Fibroblast of skin of back (primary cell): ENCODE results near the gene ZFR2.

Experiments
- DNase-seq: peaks from one replicate; pipeline ENCODE4 v3.0.0-alpha.2; 2013

The ZFR2 gene

DNA sequence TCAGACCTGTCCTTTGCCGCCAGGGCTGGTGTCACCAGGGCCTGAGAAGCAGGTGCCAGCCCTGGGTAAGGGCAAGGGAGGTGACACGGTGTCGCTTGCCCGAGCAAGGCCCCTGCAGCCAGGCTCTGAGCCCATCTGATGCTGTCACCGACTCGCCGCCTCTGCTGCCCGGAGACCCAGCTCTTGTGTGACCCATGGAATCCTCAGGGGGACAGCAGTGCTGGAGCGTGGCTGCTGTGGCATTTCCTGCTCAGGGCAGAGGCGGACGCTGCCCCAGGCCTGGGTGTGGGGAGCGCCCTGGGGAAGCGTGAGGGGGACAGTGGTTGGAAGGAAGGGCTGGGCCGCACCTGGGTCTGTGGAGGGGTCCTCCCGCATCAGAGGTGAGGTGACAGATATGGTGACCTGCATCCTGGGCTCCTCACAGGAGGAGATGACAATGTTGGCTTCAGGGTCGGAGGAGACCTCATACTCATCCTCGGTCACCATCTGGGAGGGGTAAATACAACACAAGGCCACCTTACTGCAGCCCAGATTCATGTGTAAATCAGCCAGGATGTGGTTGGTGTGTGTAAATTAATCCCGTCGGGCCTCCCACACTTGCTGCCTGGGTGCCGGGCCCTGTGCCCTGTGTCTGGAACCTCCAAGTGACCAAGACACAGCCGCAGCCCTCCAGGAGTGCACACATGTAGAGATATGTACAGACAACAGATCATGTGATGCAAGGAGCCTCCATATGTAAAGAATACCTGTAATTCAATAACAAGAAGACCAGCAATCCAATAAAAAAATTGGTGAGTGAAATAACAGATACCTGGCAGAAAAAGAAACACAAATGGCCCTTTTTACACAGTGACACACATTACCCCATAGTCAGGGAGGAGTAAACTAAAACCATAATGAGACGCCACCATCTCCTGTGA is 55.1 kb downstream of the ZFR2 start:
- no peak for DNase-seq

DNA sequence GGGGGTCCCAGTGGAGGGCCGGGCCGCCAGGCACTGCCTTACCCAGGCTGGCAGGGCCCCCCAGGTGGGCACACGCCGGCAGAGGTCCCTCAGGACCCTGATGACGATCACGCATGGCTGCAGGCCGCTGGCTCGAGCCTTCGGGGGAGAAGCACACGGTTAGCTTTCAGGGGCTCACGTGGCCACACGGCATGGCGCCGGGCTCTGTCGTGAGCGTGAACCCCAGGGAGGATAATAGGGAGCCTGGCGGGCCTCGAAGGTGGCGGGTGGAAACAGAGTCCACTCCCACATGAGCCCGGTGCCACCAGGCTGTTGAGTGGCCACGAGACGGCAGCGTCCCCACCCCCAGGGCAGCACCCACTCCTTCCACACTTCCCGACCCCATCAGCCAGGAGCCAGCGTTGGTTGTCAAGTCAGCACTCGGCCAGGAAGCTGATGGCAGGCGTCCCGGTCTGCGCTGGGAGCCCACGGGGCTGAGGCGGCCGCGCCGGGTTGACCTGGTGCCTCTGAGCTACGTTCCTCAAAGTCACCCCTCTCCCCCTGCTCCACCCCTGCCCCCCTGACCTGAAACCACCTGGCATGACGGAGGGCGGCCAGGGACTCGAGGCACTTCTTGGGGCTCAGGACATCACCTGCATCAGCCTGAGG is 58.0 kb downstream of the ZFR2 start:
- DNase-seq, result no peak

DNA sequence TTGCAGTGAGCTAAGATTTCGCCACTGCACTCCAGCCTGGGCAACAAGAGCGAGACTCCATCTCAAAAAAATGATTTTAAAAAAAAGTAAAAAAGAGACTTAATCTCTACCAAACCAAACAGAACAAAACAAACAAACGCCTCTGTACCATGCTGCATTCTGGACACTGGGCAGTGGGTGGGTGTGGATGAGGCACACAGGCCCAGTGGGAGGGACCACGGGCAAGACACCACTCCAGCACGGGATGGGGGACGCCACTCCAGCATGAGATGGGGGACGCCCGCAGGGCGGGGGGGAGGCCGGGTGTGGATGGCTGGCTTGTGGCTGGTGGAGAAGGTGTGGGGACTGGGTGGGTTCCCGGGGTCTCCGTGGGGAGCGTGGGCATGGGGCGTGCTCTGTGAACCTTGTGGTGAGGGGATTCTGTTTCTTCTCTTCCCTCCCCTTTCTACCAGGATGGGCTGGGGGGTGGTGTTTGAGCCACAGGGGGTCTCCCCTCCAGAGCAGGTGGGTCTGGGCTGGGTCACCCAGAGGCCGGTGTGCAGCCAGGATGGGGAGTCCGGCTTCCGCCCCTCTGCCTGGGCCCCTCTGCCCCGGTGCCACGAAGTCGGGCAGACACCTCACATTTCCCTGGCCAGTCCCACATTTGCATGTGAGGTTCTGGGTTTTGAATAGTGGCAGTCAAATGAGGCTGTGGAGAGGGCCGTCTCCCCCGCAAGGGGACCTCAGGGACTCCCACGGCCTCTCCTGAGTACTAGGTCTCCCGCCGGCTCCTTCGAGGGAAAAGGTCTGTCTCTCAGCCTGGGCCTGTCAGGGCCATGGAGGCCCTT is 58.7 kb downstream of the ZFR2 start:
- DNase-seq, result no peak

DNA sequence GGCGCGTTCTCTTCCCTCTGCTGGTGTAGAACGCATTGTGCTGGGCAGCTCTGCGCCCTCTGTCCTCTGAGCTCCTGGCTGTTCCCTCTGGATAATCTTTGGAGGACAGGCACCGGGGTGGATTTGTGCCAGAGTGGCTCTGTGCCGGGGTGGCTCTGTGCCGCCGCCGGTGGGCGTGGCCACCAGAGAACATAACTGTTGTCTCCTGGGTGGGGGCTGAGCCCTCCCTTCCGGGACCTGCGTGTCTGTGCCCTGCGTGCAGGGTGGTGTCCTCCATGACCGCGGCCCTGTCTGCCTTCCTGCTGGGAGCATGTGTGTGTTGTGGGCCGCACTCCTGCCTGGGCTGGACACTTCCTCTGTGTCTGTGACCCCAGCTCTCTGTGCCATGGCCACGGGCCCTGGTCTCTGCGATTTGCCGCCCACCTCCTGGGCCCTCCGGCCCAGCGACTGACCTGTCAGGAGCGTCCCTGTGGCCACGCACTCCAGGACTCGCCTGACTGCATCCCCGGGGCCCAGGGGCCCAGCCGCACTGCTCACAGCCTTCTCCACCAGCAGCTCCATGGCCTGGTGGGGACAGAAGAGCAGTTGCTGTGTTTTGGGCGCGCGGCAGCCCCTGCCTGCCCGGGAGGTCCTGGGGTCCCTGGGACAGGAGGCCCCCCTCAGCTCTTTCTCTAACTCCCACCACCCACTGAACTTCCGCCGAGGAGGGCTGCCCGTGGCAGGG is 60.3 kb downstream of the ZFR2 start:
- DNase-seq, result no peak

DNA sequence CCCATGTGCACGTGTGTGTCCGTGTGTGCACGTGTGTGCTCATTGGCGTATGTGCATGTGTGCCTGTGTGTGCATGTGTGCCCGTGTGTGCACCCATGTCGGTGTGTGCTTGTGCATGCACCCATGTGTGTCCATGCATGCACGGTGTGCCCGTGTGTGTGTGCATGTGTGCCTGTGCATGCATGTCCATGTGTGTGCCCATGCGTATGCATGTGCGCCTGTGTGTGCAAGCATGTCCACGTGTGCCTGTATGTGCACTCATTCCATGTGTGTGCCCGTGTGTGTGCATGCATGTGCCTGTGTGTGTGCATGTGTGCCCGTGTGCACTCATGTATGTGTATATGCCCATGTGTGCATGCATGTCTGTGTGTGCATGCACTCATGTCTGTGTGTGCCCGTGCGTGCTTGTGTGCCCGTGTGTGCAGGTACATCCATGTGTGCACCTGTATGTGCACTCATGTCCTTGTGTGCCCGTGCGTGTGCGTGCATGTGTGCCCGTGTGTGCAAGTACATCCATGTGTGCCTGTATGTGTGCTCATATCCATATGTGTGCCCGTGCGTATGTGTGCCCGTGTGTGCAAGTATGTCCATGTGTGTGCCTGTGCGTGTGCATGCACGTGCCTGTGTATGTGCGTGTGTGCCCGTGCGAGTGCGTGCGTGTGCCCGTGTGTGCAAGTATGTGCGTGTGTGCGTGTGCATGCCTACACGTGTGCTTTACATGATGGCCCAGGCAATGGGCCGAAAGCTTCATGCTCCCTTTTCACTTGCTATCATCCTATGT is 61.1 kb downstream of the ZFR2 start:
- no peak for DNase-seq

DNA sequence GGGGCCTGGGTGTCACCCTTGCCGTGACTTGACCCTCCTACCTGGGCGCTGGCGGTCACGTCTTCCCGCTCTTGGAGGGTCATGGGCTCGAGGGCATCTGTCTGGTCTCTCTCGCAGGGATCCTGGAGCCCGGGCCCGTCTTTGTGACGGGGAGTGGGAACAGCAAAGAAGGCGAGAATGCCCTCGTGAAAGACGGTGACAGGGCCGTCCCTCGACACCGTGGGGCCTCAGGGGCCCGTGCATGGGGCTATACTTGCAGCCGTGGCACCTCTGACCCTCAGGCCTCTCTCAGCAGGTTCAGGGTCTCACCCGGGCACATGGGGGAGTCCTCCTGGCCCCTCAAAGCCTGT is 61.7 kb downstream of the ZFR2 start:
- no peak for DNase-seq

DNA sequence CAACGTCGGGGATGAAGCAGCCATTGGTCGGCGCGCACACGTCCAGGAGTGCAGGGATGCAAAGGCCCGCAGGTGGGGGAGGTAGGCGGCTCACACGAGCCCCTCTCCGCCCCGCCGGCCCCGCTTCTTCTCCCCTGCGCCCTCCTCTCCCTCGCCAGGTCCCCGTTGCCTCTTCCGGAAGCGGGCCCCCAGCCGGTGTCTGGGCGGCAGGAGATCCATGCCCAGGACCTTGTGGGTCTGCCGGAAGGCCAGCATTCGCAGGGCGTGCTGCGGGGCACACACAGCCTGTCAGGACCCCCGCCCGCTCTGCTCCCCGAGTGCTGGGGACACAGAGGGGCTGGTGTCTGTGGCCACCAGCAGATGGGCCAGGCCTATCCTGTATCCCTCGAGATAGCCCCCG is 63.0 kb downstream of the ZFR2 start:
- DNase-seq, result no peak

DNA sequence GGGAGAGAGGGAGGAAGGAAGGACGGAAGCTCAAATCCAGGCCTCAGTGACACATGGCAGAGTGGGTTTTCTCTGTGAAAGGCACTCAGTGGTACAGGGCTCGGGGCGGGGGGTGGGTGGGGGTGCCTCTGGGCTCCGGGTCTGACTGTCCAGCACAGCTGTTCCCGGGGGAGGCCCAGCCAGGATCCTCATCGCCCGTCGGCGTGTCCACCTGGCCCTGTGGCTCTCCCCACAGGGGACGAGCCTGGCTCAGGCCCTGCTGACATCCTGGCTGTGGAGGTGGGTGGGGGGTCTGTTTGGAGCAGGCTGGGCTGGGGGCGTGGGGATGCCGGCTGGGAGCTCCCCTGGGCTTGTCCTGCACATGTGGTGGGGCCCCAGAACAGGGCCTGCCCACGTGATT is 64.4 kb downstream of the ZFR2 start:
- DNase-seq, result no peak

DNA sequence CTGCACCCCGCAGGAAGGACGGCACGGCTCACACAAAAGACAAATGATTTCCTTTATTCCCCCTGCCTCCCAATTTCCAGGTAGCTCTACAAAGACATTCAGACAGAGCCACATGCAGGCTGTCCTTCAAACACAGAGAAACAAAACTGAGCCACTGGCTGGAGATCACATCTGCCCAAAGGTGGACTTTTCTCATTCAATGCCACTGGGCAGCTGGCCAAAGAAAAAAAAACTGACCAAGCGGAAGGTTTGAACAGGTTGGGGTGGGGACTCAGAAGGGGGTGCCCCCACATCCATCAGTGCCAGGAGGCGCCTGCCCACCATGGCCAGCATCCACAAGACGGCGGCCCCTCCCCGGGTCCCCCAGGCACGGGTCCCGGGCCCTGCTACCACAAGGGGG is 64.9 kb downstream of the ZFR2 start:
- no peak for DNase-seq

DNA sequence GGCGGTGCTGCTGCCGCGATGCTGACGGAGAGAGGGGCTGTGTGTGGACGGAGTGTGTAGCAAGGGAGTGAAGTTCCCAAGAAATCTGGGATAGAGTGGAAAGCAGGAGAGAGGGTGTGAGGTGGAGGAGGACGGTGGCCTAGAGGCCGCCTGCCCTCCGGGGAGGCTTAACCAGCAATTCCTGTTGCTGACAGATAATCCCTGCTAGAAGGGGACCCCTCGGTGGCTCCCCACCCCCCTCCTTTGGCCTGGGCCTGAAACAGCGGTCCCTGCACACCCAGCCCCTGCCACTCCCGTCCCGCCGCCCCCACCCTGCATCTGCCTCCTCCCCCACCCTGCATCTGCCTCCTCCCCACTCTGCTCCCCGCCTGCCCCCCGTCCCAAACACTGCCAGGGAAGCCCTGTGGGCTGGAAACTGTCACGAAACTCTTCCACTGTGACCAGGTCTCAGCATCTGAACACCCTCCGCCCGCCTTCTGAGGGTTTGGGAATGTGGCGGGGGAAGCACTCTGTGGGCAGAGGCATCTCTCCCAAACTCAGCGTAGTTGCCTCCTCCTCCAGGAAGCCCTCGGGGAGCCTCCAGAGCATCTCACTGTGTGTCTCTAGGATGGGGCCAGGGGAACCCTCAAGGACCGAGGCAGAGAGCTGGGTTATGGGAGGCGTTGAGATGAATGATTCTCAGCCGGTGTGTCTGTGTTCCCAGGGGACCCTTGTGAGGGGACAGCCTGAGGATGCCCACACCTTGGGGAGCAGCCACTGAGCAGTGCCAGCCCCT is 65.5 kb downstream of the ZFR2 start:
- no peak for DNase-seq

DNA sequence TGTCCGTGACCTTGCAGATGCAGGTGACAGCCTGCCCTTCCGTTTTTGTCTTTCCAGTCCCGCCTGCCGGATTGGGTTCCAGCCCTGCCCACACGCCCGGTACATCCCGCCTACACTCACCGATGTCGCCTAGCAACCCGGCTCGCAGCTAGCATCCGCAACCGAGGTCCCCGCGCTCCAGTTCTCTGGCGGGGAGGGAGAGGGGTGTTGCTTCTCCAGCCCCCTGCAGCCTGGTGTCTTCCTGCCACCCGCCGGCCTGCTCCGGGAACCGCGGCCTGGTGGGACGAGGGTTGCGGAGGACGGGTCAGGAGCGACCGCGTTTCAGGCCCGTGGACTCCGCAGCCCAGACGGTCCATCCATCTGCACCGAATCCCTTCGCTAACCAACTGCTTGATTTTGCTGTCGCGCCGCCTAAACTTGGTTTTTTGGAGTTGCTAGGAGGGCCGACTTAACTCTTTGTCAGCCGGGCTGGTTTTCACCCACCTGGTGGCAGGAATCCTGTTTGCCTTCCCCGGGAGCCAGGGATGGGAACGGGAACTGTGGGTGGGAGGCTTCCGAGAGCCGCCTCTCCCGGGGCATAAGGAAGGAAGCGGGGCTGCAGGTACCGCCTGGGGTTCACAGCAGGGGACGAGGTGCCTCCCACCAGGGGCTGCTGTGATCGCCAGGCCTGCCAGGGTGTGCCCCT is 67.3 kb downstream of the ZFR2 start:
- DNase-seq, result no peak

DNA sequence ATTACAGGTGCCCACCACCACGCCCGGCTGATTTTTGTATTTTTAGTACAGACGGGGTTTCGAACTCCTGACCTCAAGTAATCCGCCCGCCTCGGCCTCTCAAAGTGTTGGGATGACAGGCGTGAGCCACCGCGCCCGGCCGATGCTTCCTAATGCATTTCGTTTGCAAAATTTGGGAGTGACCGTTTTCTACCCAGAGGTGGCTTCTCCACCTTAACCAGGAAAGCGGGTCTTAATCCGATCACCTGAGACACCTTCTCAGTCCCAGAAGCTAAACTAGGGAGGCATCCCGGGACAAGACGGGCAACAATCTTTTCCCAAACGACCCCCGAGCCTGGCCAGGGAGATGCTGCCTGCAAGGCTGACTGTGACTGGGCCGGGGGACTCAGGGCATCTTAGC is 67.8 kb downstream of the ZFR2 start:
- DNase-seq, result no peak

DNA sequence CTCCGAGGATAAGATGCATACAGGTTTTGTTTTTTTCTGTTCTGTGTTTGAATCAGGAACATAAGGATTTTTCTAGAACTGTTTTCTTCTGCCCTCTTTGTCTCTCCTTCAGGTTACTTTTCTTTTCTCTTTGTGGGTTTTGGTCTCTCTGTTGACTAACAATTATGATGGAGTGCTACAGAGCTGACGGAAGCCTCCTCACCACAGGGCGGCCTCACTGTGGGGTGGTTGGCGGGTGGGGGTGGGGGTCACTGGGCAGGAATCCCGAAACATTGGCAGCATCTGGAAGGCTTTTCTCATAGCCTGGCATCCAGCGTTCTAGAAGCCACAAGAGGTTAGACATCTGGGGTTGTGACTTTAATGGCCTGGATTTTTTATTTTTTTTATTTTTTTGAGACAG is 70.7 kb downstream of the ZFR2 start:
- no peak for DNase-seq

DNA sequence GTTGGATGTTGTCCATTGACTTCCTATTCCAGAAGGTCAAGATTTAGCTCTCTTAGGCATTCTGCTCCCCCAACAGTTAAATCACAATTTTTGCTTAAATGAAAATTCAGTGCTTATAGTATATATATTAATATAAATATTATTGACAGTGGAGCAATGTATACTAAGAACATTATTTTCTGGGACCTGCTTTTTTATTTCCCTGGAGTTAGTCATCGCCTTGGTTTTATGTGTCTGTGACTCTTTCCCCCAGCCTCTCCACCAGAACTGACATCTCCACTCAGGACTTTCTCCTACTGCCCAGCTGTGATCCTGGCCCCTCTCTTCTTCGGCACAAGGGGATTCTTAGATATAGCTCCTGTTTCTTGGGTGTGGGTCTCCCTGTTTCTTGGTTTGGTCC is 72.5 kb downstream of the ZFR2 start:
- no peak for DNase-seq

DNA sequence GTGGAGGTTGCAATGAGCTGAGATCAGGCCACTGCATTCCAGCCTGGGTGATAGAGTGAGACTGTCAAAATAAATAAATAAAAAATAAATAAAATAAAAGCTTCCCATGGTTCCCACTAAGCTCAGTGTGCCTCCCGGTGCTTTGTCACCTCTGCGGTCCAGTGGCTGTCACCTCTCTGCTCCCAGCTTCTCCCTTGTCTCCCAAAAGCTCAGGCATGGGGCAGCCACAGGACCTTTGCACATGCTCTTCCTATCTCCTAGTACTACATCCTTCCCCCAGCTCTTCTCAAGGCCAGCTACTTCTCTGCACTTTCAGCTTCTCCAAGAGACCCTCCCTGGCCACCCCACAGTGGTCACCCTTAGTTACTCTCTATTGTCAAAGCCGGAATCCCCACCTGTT is 75.0 kb downstream of the ZFR2 start:
- DNase-seq, result no peak

DNA sequence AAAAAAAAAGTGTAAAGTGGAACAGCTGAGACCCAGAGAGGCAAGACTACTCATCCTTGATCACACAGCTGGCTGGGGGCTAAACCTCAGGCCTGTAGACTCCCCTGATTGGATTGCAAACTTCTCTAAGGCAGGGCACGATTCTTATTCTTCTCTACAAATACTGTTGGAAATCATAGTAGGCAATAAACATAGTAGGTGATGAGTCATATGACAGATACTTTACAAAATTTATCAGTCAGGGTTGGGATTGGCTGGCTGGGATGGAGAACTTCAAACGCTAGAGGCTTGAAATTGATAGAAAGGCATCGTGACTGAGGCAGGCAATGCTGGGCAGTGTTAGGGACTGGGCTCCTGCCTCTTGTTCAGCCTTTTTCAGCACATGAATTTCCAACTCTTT is 76.7 kb downstream of the ZFR2 start:
- no peak for DNase-seq

DNA sequence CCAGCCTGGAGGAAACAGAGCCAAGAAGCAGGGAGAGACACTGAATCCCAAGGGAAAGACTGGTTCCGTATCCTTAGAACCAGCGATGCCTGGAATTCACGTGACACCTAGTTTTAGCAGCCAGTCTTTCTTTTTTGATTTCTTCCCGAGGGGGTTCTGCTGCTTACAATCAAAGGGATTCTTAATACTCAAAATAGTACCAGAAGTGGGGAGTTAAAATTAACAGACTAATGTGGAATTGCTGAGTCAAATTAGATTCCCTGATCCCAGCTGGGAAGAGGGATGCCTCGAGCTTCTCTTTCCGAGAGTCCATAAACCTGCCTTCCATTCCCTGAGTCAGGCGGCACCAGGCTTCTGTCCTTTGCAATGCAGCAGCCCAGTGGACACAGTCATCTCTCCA is 77.9 kb downstream of the ZFR2 start:
- DNase-seq, result no peak

DNA sequence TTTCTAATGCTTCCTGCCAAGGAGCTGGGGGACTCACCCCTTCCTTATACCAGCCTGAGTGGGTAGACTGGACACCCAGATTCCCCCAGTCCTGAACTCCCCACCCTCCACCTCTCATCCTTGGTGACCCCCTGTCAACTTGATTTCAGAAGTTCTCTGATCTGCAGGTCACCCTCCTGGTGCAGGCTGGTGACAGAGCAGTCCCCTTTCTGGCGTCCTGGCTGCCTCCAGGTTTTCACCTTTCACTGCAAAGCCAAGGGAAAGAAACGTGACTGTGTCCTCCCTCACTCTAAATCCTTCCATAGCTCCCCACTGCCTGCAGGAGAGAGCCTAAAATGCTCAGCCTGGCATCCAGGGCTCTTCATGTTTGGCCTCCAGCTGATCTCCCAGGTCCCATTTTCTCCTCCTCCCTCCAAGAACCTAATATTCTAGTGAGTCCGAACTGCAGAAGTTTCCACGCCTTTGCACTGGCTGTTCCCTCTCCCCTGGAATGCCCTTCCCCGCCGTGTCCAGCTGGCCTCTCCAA is 78.6 kb downstream of the ZFR2 start:
- DNase-seq, result no peak

DNA sequence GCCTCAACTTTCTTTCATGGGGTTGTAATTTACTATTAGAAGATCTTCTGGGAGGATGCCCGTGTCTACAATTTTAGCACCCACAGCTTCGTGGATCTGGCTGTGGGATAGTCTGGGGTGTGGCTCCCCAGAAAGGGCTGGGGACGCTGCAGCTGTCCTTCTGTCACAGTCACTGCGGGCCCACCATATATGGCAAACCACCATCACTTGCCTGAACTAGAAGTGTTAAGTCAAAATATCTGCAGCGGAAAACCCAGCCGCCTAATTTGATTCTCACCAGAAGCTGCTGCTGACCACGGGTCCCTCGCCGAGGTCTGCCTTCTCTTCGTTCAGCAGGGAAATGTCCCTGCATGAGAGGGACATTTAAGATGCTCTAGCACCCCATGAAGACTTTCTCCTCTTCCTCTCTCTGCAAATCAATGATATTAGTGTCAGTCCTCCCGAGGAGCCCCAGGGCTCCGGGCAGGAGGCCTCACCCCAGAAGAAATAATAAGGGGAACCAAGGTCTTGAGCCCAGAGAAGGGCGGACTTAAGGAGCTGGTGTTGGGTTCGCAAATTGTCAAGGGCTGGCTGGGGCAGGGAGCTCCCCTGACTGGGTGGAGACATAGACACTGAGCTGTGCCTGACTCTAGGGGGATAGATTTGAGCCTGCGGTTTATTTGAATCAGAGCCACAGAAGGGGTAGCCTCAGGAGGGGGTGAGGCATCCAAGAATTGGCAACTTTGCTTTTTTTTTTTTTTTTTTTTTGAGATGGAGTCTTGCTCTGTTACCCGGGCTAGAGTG is 79.7 kb downstream of the ZFR2 start:
- no peak for DNase-seq
